Activated CD4-positive, alpha-beta T cell treated with anti-CD3 and anti-CD28 coated beads, Interleukin-2, amount 50 U/mL, for 16 hours (primary cell): ENCODE data around the gene TPSB2.

Experiments used
- DNase-seq: peaks from one replicate; pipeline ENCODE4 v3.0.0-alpha.2; 2020

The TPSB2 gene

DNA sequence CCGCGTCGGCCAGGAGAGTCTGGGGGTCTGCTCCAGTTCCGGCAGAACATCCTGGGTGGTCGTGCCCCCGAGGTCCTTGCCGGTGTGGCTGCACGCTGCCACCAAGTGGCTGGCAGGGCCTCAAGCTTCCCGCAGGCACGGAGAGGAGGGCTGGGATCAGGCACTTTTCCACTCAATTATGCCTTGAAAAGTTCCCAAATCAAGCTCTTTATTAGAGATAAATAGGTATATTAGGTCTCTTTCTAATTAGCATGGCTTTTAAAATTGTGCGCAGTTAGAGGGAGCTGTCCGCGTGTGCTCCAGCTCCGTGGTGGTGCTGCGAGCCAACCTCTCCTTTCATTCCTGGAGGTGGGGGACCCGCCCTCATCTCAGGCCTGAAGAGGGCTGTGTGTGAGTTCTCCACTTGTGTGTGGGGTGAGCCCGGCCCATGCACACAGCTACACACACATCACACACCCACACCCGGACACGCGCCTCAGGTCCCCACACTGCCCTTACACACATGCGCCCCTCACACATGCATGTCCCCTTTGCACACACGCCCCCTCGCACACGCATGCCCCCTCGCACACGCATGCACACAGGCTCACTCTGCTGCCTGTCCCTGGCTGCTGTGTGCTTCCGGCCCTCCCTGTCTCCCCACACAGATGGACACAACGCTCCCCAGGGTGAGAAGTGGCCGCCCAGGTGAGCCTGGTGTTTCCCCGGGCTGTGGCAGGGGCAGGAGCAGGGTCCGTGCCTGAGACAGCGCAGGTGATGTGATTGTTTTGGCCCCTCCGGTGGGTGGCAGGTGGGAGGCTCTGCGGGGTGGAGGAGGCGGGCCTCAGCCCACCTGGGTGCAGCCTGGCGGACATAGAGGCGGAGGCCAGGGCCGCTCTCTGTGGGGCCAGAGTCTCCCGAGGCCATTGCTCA is 48.3 kb downstream of the TPSB2 start:
- no peak for DNase-seq

DNA sequence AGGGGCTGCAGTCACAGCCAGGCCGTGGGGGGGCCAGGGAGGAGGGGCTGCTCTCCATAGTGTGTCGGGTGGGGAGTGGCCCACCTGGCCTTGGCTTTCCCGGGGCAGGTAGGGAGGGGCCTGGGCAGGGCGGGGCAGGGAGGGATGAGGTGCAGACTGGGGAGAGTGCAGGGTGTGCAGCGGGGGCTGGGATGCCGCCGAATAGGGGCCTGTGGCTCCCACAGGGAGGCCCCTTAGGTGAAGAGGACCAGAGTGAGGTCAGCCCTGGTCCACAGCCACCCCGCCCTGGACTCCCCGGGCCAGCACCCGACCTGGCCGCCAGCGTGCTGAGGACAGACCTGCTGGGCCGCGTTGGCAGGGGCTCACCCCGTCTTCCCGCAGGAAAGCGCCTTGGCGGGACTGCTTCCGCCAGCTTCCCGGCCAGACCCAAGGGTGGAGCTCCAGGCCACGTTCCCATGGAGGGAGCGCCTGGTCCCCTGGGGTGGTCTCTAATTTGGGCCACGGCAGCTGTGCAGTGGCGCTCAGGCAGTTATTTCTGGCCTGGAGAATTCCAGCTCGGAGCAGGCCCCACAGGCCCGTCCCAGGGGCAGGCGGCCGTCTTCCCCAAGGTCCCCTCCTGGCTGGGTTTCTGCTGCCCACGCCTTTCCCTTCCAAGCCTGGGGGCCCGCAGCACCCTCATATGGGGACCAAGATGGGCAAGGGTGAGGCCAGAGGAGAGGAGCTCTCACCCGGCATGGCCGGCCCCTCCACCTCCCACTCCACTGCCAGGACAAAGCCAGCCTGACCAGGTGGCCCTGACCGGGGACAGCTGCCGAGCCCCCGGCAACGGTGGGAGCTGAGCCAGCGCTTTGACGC is 49.2 kb downstream of the TPSB2 start:
- no peak for DNase-seq
